SK-N-SH (cell line): ENCODE measurements around the gene DDX46.

Experiments used
- FOXJ3 ChIP-seq: sonication (generic); formaldehyde crosslinking; IDR thresholded peaks from 2 replicates; pipeline ENCODE4 v1.5.1; 2020; ENCODE audit warnings: mild to moderate bottlenecking, missing genetic modification reagents
- FOXM1 ChIP-seq: IDR thresholded peaks from 2 replicates; pipeline ENCODE4 v1.4.0; 2012; ENCODE audit warnings: low read depth, mild to moderate bottlenecking
- GABPA ChIP-seq: IDR thresholded peaks from 2 replicates; pipeline ENCODE4 v1.4.0; 2012; ENCODE audit warnings: low read depth, mild to moderate bottlenecking
- JUND ChIP-seq: IDR thresholded peaks from 2 replicates; pipeline ENCODE4 v1.4.0; 2012
- NRF1 ChIP-seq: IDR thresholded peaks from 2 replicates; pipeline ENCODE4 v1.6.1; 2012; ENCODE audit warnings: low read depth, mild to moderate bottlenecking, low read length
- RXRA ChIP-seq: IDR thresholded peaks from 2 replicates; pipeline ENCODE4 v1.4.0; 2012; ENCODE audit warnings: low read depth, mild to moderate bottlenecking, borderline replicate concordance
- TAF1 ChIP-seq: IDR thresholded peaks from 2 replicates; pipeline ENCODE4 v1.6.1; 2012; ENCODE audit warnings: low read depth, mild to moderate bottlenecking, low read length, moderate library complexity, borderline replicate concordance
- TF ChIP-seq, protein P1 (sequence below): fragments of 200-600 bp; sonication (generic); IDR thresholded peaks from 2 replicates; pipeline ENCODE4 v1.6.1; 2017; ENCODE audit warnings: antibody characterized with exemption, mild to moderate bottlenecking, moderate library complexity
- TF ChIP-seq, protein P2 (sequence below): fragments of 150-350 bp; IDR thresholded peaks from 2 replicates; pipeline ENCODE4 v1.6.1; 2016; ENCODE audit warnings: mild to moderate bottlenecking, low read depth, low read length

DNA sequence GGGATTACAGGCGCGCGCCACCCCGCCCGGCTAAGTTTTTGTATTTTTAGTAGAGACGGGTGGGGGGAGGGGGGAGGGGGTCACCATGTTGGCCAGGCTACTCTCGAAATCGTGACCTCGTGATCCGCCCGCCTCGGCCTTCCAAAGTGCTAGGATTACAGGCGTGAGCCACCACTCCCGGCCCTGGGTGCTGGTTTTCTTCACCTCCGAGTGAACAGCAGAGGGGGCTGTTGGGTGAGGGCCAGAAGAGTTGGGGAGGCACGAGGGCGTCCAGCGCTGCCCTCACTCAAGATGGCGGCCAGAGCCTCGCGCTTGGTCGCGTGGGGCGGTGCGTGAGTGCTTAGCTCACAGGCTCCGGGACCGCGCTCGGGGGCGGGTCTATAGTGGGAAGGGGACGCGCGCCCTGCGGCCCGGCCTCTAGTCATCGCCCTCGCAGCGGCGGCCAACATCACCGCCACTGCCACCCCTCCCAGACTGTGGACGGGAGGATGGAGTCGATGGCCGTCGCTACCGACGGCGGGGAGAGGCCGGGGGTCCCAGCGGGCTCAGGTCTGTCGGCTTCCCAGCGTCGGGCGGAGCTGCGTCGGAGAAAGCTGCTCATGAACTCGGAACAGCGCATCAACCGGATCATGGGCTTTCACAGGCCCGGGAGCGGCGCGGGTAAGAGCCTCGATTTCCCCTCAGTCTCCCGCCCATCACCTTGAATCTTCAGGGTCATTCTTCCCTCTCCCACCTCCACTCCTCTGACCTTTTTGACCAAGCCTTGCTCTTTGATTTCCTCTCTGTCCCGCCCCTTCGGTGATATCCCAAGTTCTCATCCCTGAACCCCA is 20.2 kb upstream of the DDX46 start, which contains the start of gene CAMLG:
- TF ChIP-seq, protein P1, sequence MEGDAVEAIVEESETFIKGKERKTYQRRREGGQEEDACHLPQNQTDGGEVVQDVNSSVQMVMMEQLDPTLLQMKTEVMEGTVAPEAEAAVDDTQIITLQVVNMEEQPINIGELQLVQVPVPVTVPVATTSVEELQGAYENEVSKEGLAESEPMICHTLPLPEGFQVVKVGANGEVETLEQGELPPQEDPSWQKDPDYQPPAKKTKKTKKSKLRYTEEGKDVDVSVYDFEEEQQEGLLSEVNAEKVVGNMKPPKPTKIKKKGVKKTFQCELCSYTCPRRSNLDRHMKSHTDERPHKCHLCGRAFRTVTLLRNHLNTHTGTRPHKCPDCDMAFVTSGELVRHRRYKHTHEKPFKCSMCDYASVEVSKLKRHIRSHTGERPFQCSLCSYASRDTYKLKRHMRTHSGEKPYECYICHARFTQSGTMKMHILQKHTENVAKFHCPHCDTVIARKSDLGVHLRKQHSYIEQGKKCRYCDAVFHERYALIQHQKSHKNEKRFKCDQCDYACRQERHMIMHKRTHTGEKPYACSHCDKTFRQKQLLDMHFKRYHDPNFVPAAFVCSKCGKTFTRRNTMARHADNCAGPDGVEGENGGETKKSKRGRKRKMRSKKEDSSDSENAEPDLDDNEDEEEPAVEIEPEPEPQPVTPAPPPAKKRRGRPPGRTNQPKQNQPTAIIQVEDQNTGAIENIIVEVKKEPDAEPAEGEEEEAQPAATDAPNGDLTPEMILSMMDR = peak; percentile 67
- TF ChIP-seq FOXJ3 (CRISPR knock-in tag) (no peak), GABPA (peak; percentile 38; the same call in 1 of the 2 replicates), NRF1 (no peak), TAF1 (peak; percentile 59; the same call in 1 of the 2 replicates), FOXM1 (no peak), JUND (no peak), RXRA (no peak)
- TF ChIP-seq, protein P2, sequence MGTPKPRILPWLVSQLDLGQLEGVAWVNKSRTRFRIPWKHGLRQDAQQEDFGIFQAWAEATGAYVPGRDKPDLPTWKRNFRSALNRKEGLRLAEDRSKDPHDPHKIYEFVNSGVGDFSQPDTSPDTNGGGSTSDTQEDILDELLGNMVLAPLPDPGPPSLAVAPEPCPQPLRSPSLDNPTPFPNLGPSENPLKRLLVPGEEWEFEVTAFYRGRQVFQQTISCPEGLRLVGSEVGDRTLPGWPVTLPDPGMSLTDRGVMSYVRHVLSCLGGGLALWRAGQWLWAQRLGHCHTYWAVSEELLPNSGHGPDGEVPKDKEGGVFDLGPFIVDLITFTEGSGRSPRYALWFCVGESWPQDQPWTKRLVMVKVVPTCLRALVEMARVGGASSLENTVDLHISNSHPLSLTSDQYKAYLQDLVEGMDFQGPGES = no peak
